Neural cell (in vitro differentiated cells): Measurements from ENCODE around the gene GNB1. TPM values are rescaled to one million over a fixed set of nuclear protein-coding genes. Genes with fewer than 3 reads are reported as not detected.

ENCODE experiments used
- H2AFZ ChIP-seq: fragments of 200-600, 300-800 bp; sonication (generic), shearing (Covaris generic); 2 replicates; pipeline ENCODE4 v1.6.0; 2014; ENCODE audit warnings: low read depth, mild to moderate bottlenecking, antibody characterized with exemption, low read length, moderate library complexity
- H3F3A ChIP-seq: fragments of 200-600 bp; shearing (Covaris generic); 2 replicates; pipeline ENCODE4 v1.6.1; 2016; ENCODE audit warnings: mild to moderate bottlenecking, moderate library complexity, mixed read lengths, antibody characterized with exemption, low read length; ENCODE audit not compliant: insufficient read depth, poor library complexity, severe bottlenecking
- H3K27ac ChIP-seq: fragments of 200-600, 300-800 bp; sonication (generic), shearing (Covaris generic); 2 replicates; pipeline ENCODE4 v1.5.1; 2014; ENCODE audit warnings: mild to moderate bottlenecking, low read length, moderate library complexity
- H3K27me3 ChIP-seq: fragments of 300-800, 200-600 bp; sonication (generic), shearing (Covaris generic); 2 replicates; pipeline ENCODE4 v1.6.0; 2014; ENCODE audit warnings: mild to moderate bottlenecking, low read depth, low read length, moderate library complexity; ENCODE audit not compliant: insufficient read depth
- H3K36me3 ChIP-seq: fragments of 300-800, 200-600 bp; sonication (generic), shearing (Covaris generic); 2 replicates; pipeline ENCODE4 v1.5.1; 2014; ENCODE audit warnings: mild to moderate bottlenecking, antibody characterized with exemption, low read length, moderate library complexity; ENCODE audit not compliant: insufficient read depth
- H3K4me2 ChIP-seq: fragments of 300-800, 200-600 bp; sonication (generic), shearing (Covaris generic); 2 replicates; pipeline ENCODE4 v1.6.0; 2014; ENCODE audit warnings: mild to moderate bottlenecking, low read length
- H3K4me3 ChIP-seq: fragments of 300-800, 200-600 bp; sonication (generic), shearing (Covaris generic); 2 replicates; pipeline ENCODE4 v1.5.1; 2014; ENCODE audit warnings: mild to moderate bottlenecking, low read length, moderate library complexity
- H3K79me2 ChIP-seq: fragments of 200-600 bp; shearing (Covaris generic); replicated peaks from 2 replicates; pipeline ENCODE4 v1.6.0; 2014; ENCODE audit warnings: mild to moderate bottlenecking, low read length, moderate library complexity; ENCODE audit not compliant: insufficient read depth
- H3K9ac ChIP-seq: fragments of 300-800, 200-600 bp; sonication (generic), shearing (Covaris generic); 2 replicates; pipeline ENCODE4 v1.6.1; 2016; ENCODE audit warnings: mild to moderate bottlenecking, low read length, mixed read lengths
- H3K9me2 ChIP-seq: fragments of 200-600 bp; shearing (Covaris generic); 2 replicates; pipeline ENCODE4 v1.6.1; 2016; ENCODE audit warnings: mild to moderate bottlenecking, low read length, mixed read lengths; ENCODE audit not compliant: insufficient read depth
- H3K9me3 ChIP-seq: fragments of 200-600, 300-800 bp; sonication (generic), shearing (Covaris generic); 2 replicates; pipeline ENCODE4 v1.6.1; 2016; ENCODE audit warnings: mild to moderate bottlenecking, mixed run types, low read length, moderate library complexity, mixed read lengths
- H4K20me1 ChIP-seq: fragments of 200-600 bp; shearing (Covaris generic); 2 replicates; pipeline ENCODE4 v1.6.1; 2016; ENCODE audit warnings: mild to moderate bottlenecking, mixed run types; ENCODE audit not compliant: insufficient read depth
- CTCF ChIP-seq: fragments of 450-650 bp; IDR thresholded peaks from 2 replicates; pipeline ENCODE4 v1.5.1; 2014; ENCODE audit warnings: antibody characterized with exemption, mild to moderate bottlenecking, moderate library complexity; ENCODE audit not compliant: poor library complexity, severe bottlenecking
- EP300 ChIP-seq: fragments of 450-650 bp; conservative IDR thresholded peaks from 2 replicates; pipeline ENCODE4 v1.6.1; 2014; ENCODE audit warnings: antibody characterized with exemption, mild to moderate bottlenecking, moderate library complexity; ENCODE audit not compliant: poor library complexity, severe bottlenecking
- EZH2 ChIP-seq: fragments of 200-600, 300-800 bp; shearing (Covaris generic), sonication (generic); IDR thresholded peaks from 2 replicates; pipeline ENCODE4 v1.6.1; 2014; ENCODE audit warnings: antibody characterized with exemption, low read length, borderline replicate concordance, mild to moderate bottlenecking; ENCODE audit not compliant: insufficient read depth, poor library complexity, severe bottlenecking
- MXI1 ChIP-seq: fragments of 450-650 bp; conservative IDR thresholded peaks from 2 replicates; pipeline ENCODE4 v1.6.1; 2014; ENCODE audit warnings: antibody characterized with exemption, mild to moderate bottlenecking; ENCODE audit not compliant: poor library complexity, severe bottlenecking
- POLR2AphosphoS5 ChIP-seq: IDR thresholded peaks from 2 replicates; pipeline ENCODE4 v1.6.1; 2012
- RAD21 ChIP-seq: fragments of 450-650 bp; conservative IDR thresholded peaks from 2 replicates; pipeline ENCODE4 v1.6.1; 2014; ENCODE audit warnings: antibody characterized with exemption, mild to moderate bottlenecking, moderate library complexity
- REST ChIP-seq: IDR thresholded peaks from 2 replicates; pipeline ENCODE4 v1.6.1; 2012; ENCODE audit warnings: borderline replicate concordance
- SMC3 ChIP-seq: fragments of 450-650 bp; conservative IDR thresholded peaks from 2 replicates; pipeline ENCODE4 v1.6.1; 2014; ENCODE audit warnings: antibody characterized with exemption, mild to moderate bottlenecking, moderate library complexity; ENCODE audit not compliant: poor library complexity
- TAF1 ChIP-seq: IDR thresholded peaks from 2 replicates; pipeline ENCODE4 v1.6.1; 2012; ENCODE audit warnings: low read depth
- polyA plus RNA-seq: library from polyadenylated mRNA; depleted of rRNA; stranded (reverse); fragments of >200 nt; gene quantifications from 2 replicates; pipeline ENCODE4 v1.2.3, GENCODE V29; 2014

The GNB1 gene
- polyA plus RNA-seq, 1 donor from 2014 or later: 325 TPM

- no peak overlapping the region for H2AFZ ChIP-seq
- H3K9me3 ChIP-seq: no peaks in the 10 kb centered on the region
- no peaks in the 10 kb centered on the region for H3K36me3 ChIP-seq
- H3K9me2 ChIP-seq: no peaks in the 10 kb centered on the region
- peaks cover 63% of the 10 kb centered on the region for H4K20me1 ChIP-seq
- H3K79me2 ChIP-seq: peaks cover 96% of the 10 kb centered on the region
- H3F3A ChIP-seq: no peaks in the 10 kb centered on the region
- H3K4me3 ChIP-seq: no peak overlapping the region
- no peak overlapping the region for H3K4me2 ChIP-seq
- no peaks in the 10 kb centered on the region for H3K27me3 ChIP-seq
- H3K27ac ChIP-seq: no peak overlapping the region
- TF ChIP-seq REST: no peak
- no peak for TF ChIP-seq CTCF
- H3K9ac ChIP-seq: no peak overlapping the region
Measured at GRCh38 chr1:1877865-1878436, 12.9 kb downstream of the GNB1 start.

DNA sequence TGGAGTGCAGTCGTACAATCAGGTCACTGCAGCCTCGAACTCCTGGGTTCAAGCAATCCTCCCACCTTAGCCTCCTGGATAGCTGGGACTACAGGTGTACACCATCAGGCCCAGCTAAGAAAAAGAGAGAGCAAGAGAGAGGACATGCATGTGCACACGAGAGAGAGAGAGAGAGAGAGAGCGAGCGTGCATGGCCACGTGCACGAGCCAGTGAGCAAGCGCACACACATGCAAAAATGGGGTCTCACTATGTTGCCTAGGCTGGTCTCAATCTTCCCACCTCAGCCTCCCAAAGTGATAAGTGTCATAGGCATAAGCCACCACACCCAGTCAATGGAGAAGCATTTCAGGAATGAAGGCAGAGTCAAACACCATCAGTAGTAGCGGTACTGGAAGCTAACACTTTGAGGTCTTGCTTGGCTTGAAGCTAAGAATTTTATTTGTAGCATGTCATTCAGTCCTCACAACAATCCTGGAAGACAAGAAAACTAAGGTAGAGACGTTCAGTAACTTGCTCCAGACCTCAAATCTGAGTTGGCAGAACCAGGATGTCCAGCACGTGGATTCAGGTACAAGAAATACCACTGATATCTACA is 14.5 kb downstream of the GNB1 start:
- Histone ChIP-seq H3K79me2 (peaks cover 97% of the 10 kb centered on the region), H3K36me3 (no peaks in the 10 kb centered on the region), H3K9me3 (no peaks in the 10 kb centered on the region), H3K9ac (no peak overlapping the region), H2AFZ (no peak overlapping the region), H3F3A (no peaks in the 10 kb centered on the region), H3K4me3 (no peak overlapping the region), H3K27ac (no peak overlapping the region), H4K20me1 (peaks cover 66% of the 10 kb centered on the region), H3K9me2 (no peaks in the 10 kb centered on the region), H3K27me3 (no peaks in the 10 kb centered on the region), H3K4me2 (no peak overlapping the region)
- TF ChIP-seq SMC3: no peak
- TF ChIP-seq EP300: no peak
- TF ChIP-seq MXI1: no peak
- TF ChIP-seq EZH2: no peak
- no peak for TF ChIP-seq TAF1
- TF ChIP-seq RAD21: no peak
- TF ChIP-seq POLR2AphosphoS5: no peak
- TF ChIP-seq CTCF: no peak
- TF ChIP-seq REST: no peak
